SU-DHL-6 (cell line): ENCODE data around the gene KIF15.

Source experiments
- CTCF ChIP-seq: fragments of 200-600 bp; sonication (generic); IDR thresholded peaks from one replicate; pipeline ENCODE4 v1.5.1; 2017; ENCODE audit warnings: antibody characterized with exemption, mild to moderate bottlenecking, low read length, moderate library complexity; ENCODE audit not compliant: insufficient read depth, poor library complexity, severe bottlenecking
- EZH2phosphoT487 ChIP-seq: fragments of 200-600 bp; sonication (generic), shearing (Covaris generic); conservative IDR thresholded peaks from 2 replicates; pipeline ENCODE4 v1.6.1; 2018; ENCODE audit warnings: mild to moderate bottlenecking, antibody characterized with exemption, low read length, moderate library complexity, mixed read lengths

GRCh38 chr3:44890852-44891251 lies 129.3 kb downstream of the KIF15 start:
- TF ChIP-seq CTCF (no peak), EZH2phosphoT487 (no peak)
